CD4-positive, alpha-beta T cell treated with Interleukin-2 at 100 ng/mL for 4 hours (primary cell): Measurements from ENCODE around the gene CPN2.
A peak's percentile ranks its signal among the peaks of the same experiment; 100 is the strongest.

Experiments
- DNase-seq: peaks from one replicate; pipeline ENCODE4 v3.0.0-alpha.2; 2020; ENCODE audit warnings: low spot score

CPN2 gene

GRCh38 chr3:194351952-194352536, 916 bp upstream of the CPN2 start:
- DNase-seq, result no peak

GRCh38 chr3:194350726-194351071, 429 bp downstream of the CPN2 start:
- no peak for DNase-seq

- no peak for DNase-seq
Observed at GRCh38 chr3:194348354-194348753, 2.8 kb downstream of the CPN2 start.

GRCh38 chr3:194346621-194347020, 4.5 kb downstream of the CPN2 start:
- no peak for DNase-seq

- DNase-seq, result no peak
Observed at GRCh38 chr3:194346035-194346434, 5.1 kb downstream of the CPN2 start.

- DNase-seq, result peak; percentile 71
Observed at GRCh38 chr3:194344012-194344411, 7.1 kb downstream of the CPN2 start.

GRCh38 chr3:194343561-194343893, 7.6 kb downstream of the CPN2 start:
- no peak for DNase-seq

- DNase-seq, result no peak
Observed at GRCh38 chr3:194342861-194343560, 8.1 kb downstream of the CPN2 start.

GRCh38 chr3:194340757-194341400, 10.2 kb downstream of the CPN2 start:
- DNase-seq, result no peak

- no peak for DNase-seq
Observed at GRCh38 chr3:194339840-194340239, 11.3 kb downstream of the CPN2 start.

- DNase-seq, result no peak
Observed at GRCh38 chr3:194339356-194339755, 11.8 kb downstream of the CPN2 start.

GRCh38 chr3:194337965-194338753, 13.0 kb downstream of the CPN2 start:
- DNase-seq, result no peak

GRCh38 chr3:194336601-194337355, 14.3 kb downstream of the CPN2 start:
- no peak for DNase-seq

- no peak for DNase-seq
Observed at GRCh38 chr3:194333981-194334320, 17.2 kb downstream of the CPN2 start.

GRCh38 chr3:194333212-194333980, 17.7 kb downstream of the CPN2 start:
- peak; percentile 90 for DNase-seq

- no peak for DNase-seq
Observed at GRCh38 chr3:194332858-194333211, 18.3 kb downstream of the CPN2 start.

GRCh38 chr3:194330579-194330978, 20.5 kb downstream of the CPN2 start:
- DNase-seq, result no peak

- no peak for DNase-seq
Observed at GRCh38 chr3:194330160-194330559, 21.0 kb downstream of the CPN2 start.

GRCh38 chr3:194329583-194329965, 21.6 kb downstream of the CPN2 start:
- no peak for DNase-seq

GRCh38 chr3:194328942-194329582, 22.1 kb downstream of the CPN2 start:
- no peak for DNase-seq

- no peak for DNase-seq
Observed at GRCh38 chr3:194328053-194328657, 23.0 kb downstream of the CPN2 start.
